Right lobe of liver (tissue), 6 donors: ENCODE results near the gene CKMT2. TPM values are rescaled to one million over a fixed set of nuclear protein-coding genes. Genes with fewer than 3 reads are reported as not detected.

Experiments
- ATAC-seq, 4 donors: fragments of 200-7000 bp; cut with Tn5 transposase; one replicate each; pipeline ENCODE4 v1.9.1; 2020; ENCODE audit warnings: mild to moderate bottlenecking in 4 of 4, moderate library complexity in 4 of 4
- DNase-seq, 3 donors: peaks; one replicate each; pipeline ENCODE4 v3.0.0-alpha.2; 2020
- H3K27ac ChIP-seq, 3 donors: fragments of 200-600 bp; one replicate each; pipeline ENCODE4 v1.8.0; 2022
- H3K27me3 ChIP-seq, 2 donors: fragments of 200-600 bp; one replicate each; pipeline ENCODE4 v1.8.0; 2022
- H3K36me3 ChIP-seq, 4 donors: fragments of 200-600 bp; sonication (generic) in 1 of 4; one replicate each; pipeline versions ENCODE4 v1.5.1 to v1.8.0; 2017 to 2022; ENCODE audit warnings: control low read depth in 1 of 4
- H3K4me1 ChIP-seq, 4 donors: fragments of 200-600 bp; sonication (generic) in 1 of 4; one replicate each; pipeline versions ENCODE4 v1.5.1 to v1.8.0; 2017 to 2022; ENCODE audit warnings: control low read depth in 1 of 4
- H3K4me3 ChIP-seq, 3 donors: fragments of 200-600 bp; one replicate each; pipeline ENCODE4 v1.8.0; 2022
- H3K9me3 ChIP-seq, 4 donors: fragments of 200-600 bp; sonication (generic) in 1 of 4; one replicate each; pipeline versions ENCODE4 v1.5.1 to v1.8.0; 2017 to 2022; ENCODE audit warnings: control low read depth in 1 of 4
- POLR2A ChIP-seq: fragments of 450-650 bp; IDR thresholded peaks from one replicate; pipeline ENCODE4 v1.6.1; 2017; ENCODE audit warnings: antibody characterized with exemption, mild to moderate bottlenecking
- WGBS: methylation state at CpG from one replicate; pipeline ENCODE4 v1.1.6; 2018; ENCODE audit warnings: low coverage, low lambda C conversion rate; ENCODE audit not compliant: insufficient coverage; ENCODE audit errors: missing lambda C conversion rate; 5-methylcytosine and 5-hydroxymethylcytosine counted together
- intact Hi-C, 2 donors: fragments of 100-400 bp; cut with DNase I; formaldehyde crosslinking; loops; one replicate each; pipeline versions ENCODE4 v1.11.2 to v1.14.1; 2022
- long read RNA-seq: library from polyadenylated mRNA; unstranded; transcript quantifications from one replicate; pipeline ENCODE4 v2.0.0, GENCODE V29; 2019
- total RNA-seq, 6 experiments: library from RNA; depleted of rRNA in 2 of 6; stranded (reverse); fragments of >200 nt in 2 of 6; fragmentation: NEBNext Ultra II Directional in 3 of 6; extraction: Animal tissue kit (Norgen Biotek cat#: 25700) in 3 of 6; gene quantifications; one replicate each; pipeline versions ENCODE4 v1.1.0 to v1.2.4, GENCODE V29; 2016 to 2023
- TF ChIP-seq, protein P1 (sequence below), 4 donors: fragments of 200-600 bp in 3 of 4; fragments of 450-650 bp in 1 of 4; IDR thresholded peaks; one replicate each; pipeline versions ENCODE4 v1.5.1 to v1.8.0; 2016 to 2022; ENCODE audit warnings: antibody characterized with exemption in 4 of 4, mild to moderate bottlenecking in 2 of 4
- donor health status: DM: no; HTN: yes; CAD: no.
- donor health status: DM: no; HTN: no; CAD: no.
- donor health status: DM: no; HTN: no; CAD: no.
- donor health status: DM: no; HTN: yes; CAD: no.
- donor health status: DM: no; HTN: yes; CAD: no.

Gene CKMT2
- 1 to 10 TPM in 2 of 6 experiments, under 1 TPM in 4; 0.39 to 1.8 (median 0.80) TPM for total RNA-seq
- long read RNA-seq, partial matches to known transcripts = 1 of 4 reads
- long read RNA-seq, other reads (novel, unspliced or antisense) = 3 of 4 reads

DNA sequence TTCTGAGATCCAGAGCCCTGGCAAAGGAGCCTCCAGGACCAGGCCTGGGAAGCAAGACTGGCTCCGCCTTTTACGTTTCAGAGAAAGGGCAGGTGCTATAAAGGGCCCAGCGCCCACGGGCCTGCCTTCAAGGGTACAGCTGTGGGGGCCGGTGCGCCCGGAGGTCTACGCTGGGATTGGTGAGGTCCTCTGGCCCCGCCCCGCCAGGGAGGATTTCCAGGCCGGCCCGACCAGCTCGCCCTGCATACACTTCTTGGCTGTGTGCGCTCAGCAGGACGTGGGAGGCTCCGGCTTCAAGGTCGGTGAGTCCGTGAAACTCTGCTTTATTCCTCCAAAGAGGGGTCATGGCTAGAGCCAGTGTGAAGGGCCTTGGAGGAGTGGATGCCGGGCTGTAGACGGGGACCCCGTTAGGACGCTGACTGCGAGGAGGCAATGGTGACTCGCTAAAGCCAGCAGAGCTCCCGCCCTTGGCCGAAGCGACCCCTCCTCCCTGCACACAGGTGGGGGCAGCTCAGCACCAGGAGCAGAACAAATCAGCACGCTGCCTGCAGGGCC lies at the start of gene CKMT2:
CKMT2 (plus strand) TSS at position 243 of the 555 bp plus-strand sequence. CDS start 17,811 bp downstream, outside the sequence.
- Histone ChIP-seq H3K4me3 (peak within 1 kb of the TSS in 2 of 3 donors; percentile 4 to 28), H3K9me3 (no peaks in the 10 kb centered on the region), H3K27me3 (no peaks in the 10 kb centered on the region), H3K4me1 (peaks cover 0 to 8% (median 0%) of the 10 kb centered on the region in 4 donors), H3K36me3 (no peaks in the 10 kb centered on the region), H3K27ac (peak within 1 kb of the TSS in 1 of 3 donors; percentile 19)
- TF ChIP-seq POLR2A = no peak
- TF ChIP-seq, protein P1, sequence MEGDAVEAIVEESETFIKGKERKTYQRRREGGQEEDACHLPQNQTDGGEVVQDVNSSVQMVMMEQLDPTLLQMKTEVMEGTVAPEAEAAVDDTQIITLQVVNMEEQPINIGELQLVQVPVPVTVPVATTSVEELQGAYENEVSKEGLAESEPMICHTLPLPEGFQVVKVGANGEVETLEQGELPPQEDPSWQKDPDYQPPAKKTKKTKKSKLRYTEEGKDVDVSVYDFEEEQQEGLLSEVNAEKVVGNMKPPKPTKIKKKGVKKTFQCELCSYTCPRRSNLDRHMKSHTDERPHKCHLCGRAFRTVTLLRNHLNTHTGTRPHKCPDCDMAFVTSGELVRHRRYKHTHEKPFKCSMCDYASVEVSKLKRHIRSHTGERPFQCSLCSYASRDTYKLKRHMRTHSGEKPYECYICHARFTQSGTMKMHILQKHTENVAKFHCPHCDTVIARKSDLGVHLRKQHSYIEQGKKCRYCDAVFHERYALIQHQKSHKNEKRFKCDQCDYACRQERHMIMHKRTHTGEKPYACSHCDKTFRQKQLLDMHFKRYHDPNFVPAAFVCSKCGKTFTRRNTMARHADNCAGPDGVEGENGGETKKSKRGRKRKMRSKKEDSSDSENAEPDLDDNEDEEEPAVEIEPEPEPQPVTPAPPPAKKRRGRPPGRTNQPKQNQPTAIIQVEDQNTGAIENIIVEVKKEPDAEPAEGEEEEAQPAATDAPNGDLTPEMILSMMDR (IDR thresholded peaks at IDR 0.05) = no peak
- 19% methylated on average over 6 of the region's 28 CpGs for WGBS
- ATAC-seq (peak; percentile 76 to 83 (median 82)), DNase-seq (peak; percentile 54 to 69 (median 59))
- intact Hi-C loops = no loop called here

DNA sequence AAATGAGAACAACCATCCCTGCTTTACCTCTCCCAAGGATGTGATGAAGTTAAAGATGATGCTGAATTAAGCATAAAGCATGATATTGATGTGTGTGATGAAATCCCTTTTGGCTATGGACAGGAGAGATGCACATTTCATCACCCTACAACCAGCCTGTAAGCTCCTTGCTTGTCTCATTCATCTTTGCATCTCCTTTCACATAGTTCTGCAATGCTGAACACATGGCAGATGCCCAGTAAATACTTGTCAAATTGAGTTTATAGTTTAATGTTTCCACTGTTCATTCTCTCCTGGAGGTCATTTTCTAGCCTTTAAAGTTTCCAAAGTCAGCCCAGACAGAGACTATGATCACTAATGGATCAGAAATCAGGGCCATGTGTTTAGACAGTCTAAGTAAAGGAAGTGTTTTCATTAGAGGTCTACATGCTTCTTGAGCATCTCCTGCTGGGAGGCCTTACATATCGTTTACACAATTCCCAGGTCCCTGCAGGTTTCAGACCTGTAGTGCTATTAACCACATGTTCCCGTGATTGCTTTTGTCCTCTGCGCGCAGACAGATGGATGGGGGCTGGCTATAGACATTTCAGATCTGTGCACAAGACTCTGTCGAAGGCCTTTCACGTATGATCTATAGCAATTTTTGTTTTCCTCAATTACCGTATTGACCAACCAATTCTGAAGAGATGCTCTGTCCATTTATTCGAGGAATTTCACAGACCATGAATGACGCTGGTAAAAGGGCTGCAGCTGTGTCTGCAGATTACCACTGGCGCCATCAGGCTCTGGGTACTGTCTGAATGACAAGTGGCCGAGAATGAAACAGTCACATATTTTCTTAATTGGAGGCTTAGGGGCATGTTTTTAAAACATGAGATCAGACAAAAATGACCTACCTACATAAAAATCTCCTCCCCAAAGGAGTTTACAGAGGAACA lies 49.0 kb upstream of the CKMT2 start:
- TF ChIP-seq POLR2A = no peak
- TF ChIP-seq, protein P1 (IDR thresholded peaks at IDR 0.05) = no peak
- intact Hi-C loops = no loop called here
- H3K27ac ChIP-seq = no peak overlapping the region
- H3K36me3 ChIP-seq = no peaks in the 10 kb centered on the region
- no peak for ATAC-seq
- no peaks in the 10 kb centered on the region for H3K4me1 ChIP-seq
- H3K4me3 ChIP-seq = no peak overlapping the region
- DNase-seq = no peak
- H3K27me3 ChIP-seq = no peaks in the 10 kb centered on the region
- no peaks in the 10 kb centered on the region for H3K9me3 ChIP-seq
- WGBS = 87% methylated on average over 9 of the region's 11 CpGs

DNA sequence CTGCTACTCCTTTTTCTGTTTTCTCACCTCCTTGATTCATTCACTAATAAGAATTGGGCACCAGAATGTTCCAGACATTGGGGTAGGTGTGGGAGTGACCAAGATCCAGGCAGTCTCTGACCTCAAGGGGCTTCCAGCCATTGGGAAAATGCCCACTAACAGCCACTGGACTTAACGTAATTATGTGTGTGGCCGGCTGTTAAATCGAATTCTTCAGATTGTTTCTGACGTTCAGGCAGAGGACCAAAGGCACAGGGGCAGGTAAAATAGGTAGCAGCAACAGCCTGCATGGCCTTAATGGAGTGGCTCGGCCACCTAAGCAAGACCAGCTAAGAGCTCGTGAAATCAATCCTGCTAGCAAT lies 48.4 kb upstream of the CKMT2 start:
- intact Hi-C loops = no loop called here
- WGBS = 98% methylated on average over 6 of the region's 6 CpGs
- no peaks in the 10 kb centered on the region for H3K36me3 ChIP-seq
- TF ChIP-seq, protein P1 (IDR thresholded peaks at IDR 0.05) = no peak
- TF ChIP-seq POLR2A = no peak
- H3K9me3 ChIP-seq = no peaks in the 10 kb centered on the region
- no peak for ATAC-seq
- H3K27me3 ChIP-seq = no peaks in the 10 kb centered on the region
- no peak for DNase-seq
- no peaks in the 10 kb centered on the region for H3K4me1 ChIP-seq
- H3K27ac ChIP-seq = no peak overlapping the region
- no peak overlapping the region for H3K4me3 ChIP-seq

DNA sequence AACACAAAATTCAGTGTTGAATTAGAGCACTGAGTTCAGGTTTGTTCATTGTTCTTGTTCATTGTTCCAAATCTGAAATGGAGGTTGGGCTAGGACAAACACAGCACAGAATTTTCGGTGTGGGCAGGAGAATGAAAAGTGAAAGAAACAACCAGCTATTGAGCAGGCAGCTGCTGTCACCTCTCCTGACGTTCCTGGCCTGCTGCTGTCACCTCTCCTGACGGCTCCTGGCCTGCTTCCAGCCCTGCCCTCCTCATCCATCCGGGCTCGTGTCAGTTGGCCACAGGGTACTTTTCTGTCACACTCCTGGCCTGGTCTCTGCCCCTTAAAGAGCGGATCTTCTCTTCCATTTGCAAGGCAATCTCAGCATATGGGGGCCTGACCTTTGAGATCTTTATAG lies 45.2 kb upstream of the CKMT2 start:
- H3K9me3 ChIP-seq = no peaks in the 10 kb centered on the region
- 10% methylated on average over 6 of the region's 6 CpGs for WGBS
- H3K4me3 ChIP-seq = peak overlapping the region in 1 of 3 donors; percentile 36
- no peaks in the 10 kb centered on the region for H3K36me3 ChIP-seq
- no peaks in the 10 kb centered on the region for H3K27me3 ChIP-seq
- peak overlapping the region in 1 of 3 donors; percentile 24 for H3K27ac ChIP-seq
- DNase-seq (peak; percentile 71 to 86 (median 78)), ATAC-seq (peak; percentile 85 to 97 (median 90))
- TF ChIP-seq, protein P1 (IDR thresholded peaks at IDR 0.05) = no peak
- TF ChIP-seq POLR2A = no peak
- intact Hi-C loops = no loop called here
- H3K4me1 ChIP-seq = no peaks in the 10 kb centered on the region
